Hematopoietic multipotent progenitor cell treated with erythropoietin and hydrocortisone succinate and interleukin-3 and kit ligand, for 15 days (in vitro differentiated cells): ENCODE measurements around the gene CLCN1.

Source experiments
- DNase-seq: peaks from one replicate; pipeline ENCODE4 v3.0.0-alpha.2; 2015; ENCODE audit warnings: low spot score

Gene CLCN1

DNA sequence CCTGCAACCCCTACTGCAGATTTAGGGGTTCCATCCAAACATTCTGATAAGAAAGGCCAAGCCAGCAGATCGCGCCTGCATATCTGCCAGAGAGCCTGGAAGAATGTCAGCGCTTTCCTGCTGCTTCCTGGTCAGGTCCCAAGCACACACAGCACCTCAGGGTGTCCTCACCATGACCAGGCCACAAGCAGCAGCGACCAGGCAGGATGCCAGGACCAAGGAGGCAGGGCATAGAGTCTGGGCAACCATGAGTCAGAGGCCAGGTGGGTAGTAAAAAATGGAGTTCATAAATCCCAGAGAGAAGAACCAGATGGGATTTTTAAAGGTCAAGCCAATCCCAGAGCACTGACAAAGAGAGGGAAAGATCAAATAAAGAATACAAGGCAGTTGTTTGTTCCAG, 52.1 kb downstream of the CLCN1 start:
- no peak for DNase-seq

DNA sequence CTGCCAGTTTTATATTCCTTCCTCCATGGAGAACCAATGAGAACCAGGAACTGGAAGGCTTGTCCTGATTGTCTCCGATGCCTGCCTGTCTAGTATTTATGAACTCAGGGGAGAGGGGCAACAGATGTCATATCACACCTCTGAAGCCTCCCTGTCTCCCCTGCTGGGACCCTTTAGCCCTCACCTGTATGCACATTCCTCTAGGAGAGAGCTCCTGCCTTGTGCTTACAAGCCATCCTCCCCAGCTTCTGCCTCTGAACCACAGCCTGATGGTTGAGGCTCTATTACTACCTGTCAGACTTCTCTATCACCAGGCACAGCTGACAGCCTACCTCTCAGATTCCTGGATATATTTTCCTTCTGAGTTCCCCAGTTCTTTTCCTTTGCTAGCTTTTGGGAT, 52.5 kb downstream of the CLCN1 start:
- DNase-seq = no peak

DNA sequence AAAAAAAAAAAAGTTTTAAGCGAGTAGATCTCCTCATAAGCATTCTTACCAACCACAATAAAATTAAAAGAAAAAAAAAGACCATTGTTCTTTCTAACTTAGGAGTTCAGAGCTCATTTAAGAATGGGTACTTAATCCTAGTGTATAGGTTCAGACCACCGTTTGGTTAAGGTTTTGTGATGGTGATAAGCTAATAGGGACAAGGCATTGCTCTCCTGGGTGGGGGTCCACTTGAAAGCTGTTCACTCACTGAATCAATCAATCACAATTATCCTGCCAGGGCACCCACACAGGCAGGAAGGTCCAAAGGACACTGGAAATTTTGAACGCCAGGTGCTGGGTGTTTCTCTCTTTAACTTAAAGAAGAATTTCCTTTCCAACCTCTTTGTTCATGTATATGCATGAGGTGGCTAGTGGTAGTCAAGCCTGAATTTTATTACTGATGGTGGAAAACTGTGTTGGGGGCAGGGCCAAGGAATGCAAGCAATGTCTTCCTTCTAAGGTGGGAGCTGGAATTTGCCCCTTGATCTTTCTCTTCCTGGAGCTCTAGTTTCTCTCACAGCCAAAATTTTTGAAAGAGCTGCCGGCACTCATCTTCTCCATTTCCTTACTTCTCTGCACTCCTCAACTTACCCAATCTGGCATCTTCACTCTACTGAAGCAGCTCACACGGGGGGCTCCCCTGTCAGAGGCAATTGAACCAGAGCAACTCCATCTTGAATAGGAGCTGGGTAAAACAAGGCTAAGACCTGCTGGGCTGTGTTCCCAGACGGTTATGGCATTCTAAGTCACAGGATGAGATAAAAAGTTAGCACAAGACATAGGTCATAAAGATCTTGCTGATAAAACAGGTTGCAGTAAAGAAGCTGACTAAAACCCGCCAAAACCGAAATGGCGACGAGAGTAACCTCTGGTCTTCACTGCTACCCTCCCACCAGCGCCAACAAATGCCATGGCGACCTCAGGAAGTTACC, 54.1 kb downstream of the CLCN1 start:
- DNase-seq = no peak

DNA sequence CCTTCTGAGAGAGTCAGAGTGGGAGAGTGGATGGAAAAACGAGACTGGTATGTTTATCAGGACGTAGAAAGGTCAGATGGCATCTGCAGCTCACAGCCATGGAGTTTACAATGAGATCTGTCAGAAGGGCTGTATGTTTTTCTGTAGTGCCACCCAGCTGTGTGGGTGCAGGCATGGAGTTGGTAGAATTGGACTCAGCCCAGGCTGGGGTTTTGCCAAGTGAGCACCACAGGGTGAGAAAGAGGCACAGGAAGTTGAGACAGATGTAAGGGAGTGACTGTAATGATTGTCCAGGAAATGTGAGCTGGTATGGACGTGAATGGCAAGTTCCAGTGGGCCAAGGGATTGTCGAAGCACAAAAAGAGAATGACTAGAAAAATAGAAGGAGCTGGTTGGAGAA, 56.2 kb downstream of the CLCN1 start:
- no peak for DNase-seq

DNA sequence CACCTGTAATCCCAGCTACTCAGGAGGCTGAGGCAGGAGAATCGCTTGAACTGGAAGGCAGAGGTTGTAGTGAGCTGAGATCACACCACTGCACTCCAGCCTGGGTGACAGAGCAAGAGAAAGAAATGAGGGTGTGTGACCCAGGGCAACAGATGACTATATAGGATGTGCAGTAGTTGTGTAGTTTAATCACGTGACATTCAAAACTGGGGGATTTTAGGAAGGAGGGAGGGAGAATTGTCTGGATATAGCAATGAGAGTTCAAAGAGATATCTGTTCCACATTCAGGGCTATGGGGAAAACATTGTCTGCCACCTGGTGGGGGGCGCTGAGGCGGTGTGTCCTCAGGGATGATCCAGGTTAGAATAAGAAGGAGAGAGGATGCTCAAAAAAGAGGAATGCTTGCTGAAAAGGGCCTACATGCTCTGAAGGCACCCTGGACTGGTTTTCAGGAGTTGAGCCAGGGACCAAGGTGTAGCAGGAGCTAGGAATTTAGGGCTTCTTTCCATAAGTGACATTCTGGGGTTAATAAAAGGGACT, 57.4 kb downstream of the CLCN1 start:
- DNase-seq = no peak

DNA sequence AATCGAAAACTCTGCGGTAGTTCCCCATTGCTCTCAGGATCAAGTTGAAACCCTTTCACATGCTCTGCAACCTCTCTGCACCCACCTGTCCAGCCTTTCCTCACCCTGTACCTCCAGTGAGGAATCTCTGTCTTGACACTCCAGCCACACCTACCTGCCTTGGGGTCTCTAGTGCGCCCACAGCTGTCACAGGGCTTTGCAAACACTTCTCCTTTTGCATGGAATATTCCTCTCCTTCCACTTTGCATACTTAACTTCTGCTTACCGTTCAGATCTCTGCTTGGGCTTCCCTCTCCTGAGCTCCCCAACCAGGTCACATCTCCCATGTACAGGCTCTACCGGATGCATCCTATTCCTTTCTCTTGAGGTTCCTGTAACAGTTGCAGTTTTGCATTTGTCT, 58.6 kb downstream of the CLCN1 start:
- DNase-seq = no peak

DNA sequence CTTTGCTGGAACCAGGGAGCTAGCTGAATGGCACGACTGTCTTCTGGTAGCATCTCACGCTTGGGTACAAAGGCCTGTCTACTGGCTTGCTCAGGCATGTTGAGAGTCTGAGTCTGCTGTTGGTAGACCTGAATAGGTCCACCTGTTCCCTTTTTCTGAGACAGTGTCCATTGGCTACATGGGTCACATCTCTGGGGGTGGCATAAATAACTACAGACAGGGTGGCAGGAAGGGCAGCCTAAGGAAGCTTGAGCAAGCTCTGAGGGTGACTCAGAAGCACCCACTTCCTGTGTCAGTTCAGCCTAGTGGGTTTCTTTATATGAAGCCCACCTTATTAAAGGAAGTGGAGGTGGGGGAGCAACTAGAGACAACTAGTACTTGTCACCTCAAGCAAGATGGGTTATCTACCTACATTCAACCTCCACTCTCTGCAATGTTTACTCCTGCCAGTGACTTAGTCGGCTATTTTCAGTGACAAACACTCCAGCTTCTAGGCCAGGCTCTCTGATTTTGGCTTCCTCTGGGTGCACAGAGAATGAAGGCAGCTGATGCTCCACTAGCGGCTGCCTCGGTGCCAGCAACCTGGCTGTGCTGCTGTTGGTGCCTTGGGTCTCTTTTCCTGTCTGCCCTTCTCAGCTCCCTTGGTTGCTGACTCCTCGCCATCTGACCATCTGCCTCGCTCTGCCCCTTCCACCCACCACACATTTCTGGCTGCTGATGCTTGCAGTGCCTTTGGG, 59.6 kb downstream of the CLCN1 start:
- DNase-seq = no peak

DNA sequence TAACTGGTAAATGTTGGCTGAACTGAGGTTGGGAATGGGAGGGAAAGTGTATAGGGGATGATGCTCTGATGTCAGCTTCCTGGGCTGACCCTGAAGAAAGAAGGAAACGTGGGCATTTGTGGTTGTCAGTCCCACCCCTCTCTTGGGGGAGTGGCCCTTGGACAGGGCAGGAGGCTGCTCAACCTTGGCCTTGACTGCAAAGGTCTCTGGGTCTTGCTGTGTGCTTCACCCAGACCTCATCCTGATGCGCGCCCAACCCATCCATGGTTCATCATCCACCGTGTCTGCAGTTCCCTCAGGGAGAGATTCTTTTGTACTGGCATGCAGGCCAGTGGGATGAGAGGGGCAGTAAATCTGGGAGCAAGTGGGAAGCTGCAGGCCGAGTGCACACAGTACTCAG, 60.5 kb downstream of the CLCN1 start:
- no peak for DNase-seq

DNA sequence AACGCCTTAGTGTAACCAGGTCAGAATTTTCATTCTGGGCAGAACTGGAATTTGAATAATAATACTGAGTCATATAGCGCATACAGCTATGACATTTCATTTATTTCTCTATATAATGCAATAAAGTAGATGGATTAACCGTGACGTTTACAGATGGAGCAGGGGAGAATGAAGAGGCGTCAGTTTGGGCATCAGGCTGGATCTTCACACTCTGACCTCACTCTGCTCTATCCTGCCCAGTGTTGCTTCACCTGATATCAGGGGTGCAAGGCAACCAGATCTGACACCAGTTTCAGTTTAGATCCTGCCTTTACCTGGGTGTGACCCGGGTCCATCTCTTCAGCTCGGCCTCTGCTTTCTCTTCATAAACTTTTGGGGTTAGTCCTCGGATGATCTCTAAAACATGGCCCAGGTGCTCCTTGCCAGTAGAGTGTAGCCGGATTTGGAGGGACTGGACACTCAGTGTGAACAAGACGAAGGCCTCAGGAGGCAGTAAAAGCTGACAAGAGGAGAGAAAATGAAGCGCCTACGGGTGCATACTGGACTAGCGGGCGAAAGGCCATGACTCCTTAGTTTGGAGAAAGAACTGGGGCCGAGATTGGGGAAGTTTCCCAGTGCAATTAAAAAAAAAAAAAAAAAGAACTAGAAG, 63.8 kb downstream of the CLCN1 start:
- no peak for DNase-seq

DNA sequence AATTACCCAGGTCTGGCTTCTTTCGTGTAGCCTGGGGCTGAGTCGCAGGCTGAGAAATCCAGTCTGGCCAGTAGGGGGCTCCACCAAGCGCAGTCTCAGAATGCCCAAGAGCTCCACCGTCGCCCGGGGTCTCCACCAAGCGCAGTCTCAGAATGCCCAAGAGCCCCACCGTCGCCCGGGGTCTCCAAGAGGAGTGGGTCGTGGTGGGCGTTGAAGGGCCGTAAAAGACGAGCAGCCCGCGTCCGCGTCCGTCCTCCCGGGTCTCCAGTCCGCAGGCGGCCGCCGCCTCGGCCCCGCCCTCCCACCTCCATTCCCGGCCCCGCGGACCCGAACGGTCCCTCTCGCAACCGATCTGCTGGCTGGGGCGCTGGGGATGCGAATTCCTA, 64.3 kb downstream of the CLCN1 start:
- DNase-seq = peak; percentile 53

DNA sequence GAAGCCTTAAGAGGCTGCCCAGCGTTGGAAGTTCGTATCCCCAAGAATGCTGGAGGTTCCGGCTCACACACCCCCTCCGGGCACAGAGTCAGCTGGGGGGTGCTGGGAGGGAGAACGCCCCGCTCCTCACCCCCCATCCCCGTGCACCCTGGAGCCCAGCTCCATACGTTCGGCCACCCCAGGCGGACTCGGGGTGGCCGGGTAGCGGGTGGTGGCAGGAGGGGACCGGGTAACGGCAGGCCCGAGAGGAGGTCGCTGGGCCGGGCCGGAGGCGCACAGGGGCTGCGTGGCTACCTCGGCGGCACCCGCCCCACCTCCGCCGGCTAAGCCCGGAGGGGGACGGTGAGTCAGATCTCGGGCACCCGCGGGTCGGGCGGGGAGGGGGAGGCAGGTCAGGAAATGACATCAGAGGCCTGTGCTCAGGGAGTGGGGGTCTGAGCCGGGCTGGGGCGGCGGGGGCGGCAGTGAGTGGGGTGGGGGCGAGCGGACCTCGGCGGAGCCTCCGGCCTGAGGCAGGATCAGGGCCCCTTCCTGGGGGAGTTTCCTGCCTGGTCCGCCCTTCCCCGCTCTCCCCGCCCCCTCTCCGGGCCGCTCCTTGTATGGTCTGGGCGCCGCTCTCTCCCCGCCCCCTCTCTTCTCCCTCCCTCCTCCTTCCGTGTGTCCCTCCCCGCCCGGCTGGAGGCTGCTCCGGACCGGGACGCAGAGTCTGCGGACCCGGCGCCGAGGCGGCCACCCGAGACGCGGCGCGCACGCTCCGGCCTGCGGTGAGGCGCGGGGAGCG, 64.9 kb downstream of the CLCN1 start, which contains the start of gene ZYX:
ZYX (plus strand) TSS at position 700 of the 781 bp plus-strand sequence. CDS start 227 bp downstream, outside the sequence.
- DNase-seq = peak; percentile 30

DNA sequence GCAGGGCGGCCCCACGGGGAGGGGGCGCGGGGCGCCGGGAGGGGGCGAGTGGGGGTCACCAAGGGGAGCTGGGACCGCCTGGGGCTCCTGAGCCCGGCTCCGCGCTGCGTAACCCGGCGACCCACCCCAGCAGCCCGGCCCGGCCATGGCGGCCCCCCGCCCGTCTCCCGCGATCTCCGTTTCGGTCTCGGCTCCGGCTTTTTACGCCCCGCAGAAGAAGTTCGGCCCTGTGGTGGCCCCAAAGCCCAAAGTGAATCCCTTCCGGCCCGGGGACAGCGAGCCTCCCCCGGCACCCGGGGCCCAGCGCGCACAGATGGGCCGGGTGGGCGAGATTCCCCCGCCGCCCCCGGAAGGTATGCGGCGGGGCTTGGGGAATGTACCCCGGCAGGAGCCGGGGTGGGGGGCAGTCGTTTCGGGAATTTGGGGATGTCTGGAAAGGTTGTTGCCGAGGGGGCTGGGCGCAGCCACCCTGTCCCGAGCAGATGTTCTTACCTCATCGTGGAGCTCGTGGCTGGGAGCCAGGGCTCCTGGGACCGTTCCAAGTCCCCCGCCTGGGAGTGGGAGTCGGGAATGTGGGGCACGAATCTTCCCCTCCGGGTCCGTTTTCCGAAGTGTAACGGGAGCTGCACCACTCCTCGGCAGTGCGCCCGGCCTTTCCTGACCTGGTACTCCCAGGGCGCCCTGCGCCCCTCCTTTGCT, 65.7 kb downstream of the CLCN1 start:
- DNase-seq = no peak

DNA sequence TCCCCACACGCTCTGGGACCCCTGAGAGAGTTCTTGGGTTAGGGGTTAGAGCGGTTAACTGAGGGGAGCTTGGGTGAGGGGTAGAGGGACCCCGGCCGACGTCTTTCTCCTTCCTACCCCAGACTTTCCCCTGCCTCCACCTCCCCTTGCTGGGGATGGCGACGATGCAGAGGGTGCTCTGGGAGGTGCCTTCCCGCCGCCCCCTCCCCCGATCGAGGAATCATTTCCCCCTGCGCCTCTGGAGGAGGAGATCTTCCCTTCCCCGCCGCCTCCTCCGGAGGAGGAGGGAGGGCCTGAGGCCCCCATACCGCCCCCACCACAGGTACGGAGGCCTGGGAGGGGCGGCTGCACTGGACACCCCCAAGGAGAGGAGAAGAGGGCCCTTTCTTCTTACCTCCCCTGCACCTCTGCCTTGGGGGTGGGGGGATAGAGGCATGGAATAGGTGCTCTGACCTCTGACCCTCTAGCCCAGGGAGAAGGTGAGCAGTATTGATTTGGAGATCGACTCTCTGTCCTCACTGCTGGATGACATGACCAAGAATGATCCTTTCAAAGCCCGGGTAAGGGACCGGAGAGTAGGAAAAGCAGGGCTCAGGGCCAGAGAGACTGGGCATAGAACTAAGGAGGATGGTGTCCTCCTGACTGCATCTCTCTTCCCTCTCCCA, 66.3 kb downstream of the CLCN1 start:
- no peak for DNase-seq

DNA sequence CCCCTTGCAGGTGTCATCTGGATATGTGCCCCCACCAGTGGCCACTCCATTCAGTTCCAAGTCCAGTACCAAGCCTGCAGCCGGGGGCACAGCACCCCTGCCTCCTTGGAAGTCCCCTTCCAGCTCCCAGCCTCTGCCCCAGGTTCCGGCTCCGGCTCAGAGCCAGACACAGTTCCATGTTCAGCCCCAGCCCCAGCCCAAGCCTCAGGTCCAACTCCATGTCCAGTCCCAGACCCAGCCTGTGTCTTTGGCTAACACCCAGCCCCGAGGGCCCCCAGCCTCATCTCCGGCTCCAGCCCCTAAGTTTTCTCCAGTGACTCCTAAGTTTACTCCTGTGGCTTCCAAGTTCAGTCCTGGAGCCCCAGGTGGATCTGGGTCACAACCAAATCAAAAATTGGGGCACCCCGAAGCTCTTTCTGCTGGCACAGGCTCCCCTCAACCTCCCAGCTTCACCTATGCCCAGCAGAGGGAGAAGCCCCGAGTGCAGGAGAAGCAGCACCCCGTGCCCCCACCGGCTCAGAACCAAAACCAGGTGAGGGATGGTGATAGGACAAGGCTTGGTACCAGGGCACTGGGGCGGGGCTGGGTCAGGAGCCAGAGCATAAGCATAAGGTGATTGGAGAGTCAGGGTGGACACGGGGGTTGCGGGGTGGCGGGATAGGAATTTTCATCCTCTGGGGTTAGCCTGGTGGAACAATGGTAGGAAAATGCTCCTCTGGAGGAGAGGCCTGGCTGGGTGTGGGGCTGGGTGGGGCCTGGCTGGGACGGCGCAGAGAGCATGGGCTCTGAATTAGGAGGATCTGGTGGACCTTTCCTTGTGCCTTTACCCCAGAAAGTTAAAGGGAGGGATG, 67.1 kb downstream of the CLCN1 start:
- no peak for DNase-seq

DNA sequence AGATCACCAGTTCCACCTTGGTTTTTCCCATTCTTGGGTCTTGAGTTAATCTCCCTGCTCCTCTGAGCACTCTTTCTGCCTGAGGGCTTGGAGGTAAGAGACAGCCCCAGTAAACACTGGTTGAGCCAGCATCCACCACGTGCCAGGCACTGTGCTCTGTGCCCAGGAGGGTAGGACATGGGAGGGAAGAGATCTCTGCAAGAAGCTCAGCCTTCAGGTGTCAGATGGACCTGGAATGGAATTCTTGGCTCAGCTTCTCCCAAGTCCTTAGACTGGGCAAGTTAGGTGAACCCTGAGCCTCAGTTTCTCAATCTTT, 67.7 kb downstream of the CLCN1 start:
- no peak for DNase-seq

DNA sequence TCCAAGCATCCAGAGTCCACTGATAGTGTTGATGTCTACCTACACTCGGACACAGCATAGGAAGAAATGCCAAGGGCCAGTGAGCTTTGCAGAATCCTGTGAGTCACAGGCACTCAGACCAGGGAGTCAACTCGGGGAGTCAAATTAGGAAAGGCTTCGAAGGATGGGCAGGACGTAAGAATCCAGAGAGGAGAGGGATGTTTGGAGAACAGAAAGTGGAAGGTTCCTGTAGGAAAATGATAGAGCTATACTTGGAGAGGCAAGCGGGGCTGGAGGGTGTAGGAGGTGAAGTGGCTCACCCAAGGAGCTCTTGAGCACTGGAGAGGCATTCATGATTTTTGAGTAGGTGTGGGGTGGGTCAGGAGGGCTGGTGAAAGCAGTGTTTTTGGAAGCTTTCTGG, 68.2 kb downstream of the CLCN1 start:
- no peak for DNase-seq

DNA sequence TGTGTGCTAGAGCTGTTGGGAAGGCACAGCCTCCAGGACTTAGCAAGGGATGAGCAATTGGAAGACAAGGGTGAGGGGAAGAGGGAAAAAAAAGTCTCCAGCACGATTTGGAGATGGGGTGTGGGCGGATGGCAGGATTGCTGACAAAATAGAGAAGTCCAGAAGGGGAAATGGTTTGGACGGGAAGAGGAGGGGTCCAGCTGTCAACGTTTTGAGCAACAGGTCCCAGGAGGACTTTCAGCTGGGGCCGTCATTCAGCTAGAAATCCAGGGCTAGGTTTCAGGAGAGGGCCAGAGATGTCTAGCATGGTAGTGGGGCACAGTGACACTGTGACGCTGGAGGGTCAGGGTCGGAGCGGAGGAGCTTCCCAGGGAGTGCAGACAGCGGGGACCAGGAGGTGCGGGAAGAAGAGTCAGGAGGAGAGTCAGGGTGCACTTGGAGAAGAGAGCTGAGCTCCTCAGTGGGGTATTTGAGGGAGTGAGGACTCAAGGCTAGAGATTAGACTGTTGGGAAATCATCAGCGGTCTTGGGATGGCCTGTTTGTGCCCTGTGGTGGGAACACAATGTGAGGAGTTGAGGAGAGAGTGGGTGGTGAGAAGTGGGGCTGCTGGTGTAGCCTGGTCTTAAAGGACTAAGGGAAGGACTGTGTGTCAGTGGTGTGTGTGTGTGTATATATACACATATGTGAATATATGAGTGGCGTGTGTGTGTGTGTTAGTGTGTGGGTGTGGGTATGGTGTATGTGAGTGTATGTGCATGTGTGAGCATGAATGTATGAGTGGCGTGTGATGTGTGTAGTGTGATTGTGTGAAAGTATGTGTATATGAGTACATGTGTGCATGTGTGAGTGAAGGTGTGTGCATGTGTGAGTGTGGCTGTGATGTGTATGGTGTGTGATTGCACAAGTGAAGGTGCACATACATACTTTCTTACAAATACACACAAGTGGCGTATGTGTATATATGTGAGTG, 69.0 kb downstream of the CLCN1 start:
- no peak for DNase-seq
